MM.1S (cell line): Measurements from ENCODE around the gene FHL1.

Experiments used
- EZH2 ChIP-seq: fragments of 300-600 bp; sonication (generic); optimal IDR thresholded peaks from 2 replicates; pipeline ENCODE3; 2017; ENCODE audit warnings: low read depth, mild to moderate bottlenecking, antibody characterized with exemption, low read length, mixed read lengths
- TF ChIP-seq, protein P1 (sequence below): fragments of 300-600 bp; sonication (generic); IDR thresholded peaks from 2 replicates; pipeline ENCODE4 v1.5.1; 2016; ENCODE audit warnings: antibody characterized with exemption, low read length, mixed read lengths

DNA sequence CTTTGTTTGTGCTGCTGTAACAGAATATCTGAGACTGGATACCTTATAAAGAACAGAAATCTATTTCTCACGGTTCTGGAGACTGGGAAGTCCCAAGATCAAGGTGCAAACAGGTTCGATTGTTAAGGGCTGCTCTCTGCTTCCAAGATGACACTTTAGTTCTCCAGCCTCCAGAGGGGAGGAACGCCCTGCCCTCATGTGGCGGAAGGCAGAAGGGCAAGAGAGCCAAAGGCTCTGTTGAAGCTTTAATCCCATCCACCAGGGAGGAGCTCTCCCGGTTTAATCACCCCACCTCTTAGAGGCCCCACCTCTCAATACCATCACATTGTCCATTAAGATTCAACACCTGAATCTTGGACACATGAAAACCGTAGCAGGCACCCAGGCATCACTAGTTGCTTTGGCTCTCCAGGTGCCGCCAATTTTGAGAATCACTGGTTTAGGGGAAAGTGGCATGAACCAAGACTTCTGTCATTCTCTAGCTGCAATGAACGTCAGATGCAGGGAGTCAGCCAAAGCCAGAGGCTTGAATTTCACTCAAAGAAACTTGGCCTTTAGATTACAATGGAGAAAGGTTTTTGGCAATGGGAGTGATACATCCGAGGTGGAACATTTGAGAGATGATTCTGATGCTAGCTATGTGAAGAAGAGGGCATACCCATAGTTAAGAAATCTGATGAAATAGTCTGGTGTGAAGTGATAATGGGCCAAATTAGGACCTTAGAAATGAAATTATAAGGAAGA, 15.7 kb downstream of the FHL1 start:
- TF ChIP-seq, protein P1, sequence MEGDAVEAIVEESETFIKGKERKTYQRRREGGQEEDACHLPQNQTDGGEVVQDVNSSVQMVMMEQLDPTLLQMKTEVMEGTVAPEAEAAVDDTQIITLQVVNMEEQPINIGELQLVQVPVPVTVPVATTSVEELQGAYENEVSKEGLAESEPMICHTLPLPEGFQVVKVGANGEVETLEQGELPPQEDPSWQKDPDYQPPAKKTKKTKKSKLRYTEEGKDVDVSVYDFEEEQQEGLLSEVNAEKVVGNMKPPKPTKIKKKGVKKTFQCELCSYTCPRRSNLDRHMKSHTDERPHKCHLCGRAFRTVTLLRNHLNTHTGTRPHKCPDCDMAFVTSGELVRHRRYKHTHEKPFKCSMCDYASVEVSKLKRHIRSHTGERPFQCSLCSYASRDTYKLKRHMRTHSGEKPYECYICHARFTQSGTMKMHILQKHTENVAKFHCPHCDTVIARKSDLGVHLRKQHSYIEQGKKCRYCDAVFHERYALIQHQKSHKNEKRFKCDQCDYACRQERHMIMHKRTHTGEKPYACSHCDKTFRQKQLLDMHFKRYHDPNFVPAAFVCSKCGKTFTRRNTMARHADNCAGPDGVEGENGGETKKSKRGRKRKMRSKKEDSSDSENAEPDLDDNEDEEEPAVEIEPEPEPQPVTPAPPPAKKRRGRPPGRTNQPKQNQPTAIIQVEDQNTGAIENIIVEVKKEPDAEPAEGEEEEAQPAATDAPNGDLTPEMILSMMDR, result peak; percentile 83
- TF ChIP-seq EZH2, result no peak
